GM13977 (cell line): ENCODE results near the gene RBM45.

ENCODE experiments used
- DNase-seq: peaks from one replicate; pipeline ENCODE4 v3.0.0; 2012; ENCODE audit warnings: low spot score
- CTCF ChIP-seq: IDR thresholded peaks from 2 replicates; pipeline ENCODE4 v1.5.1; 2012; ENCODE audit warnings: mild to moderate bottlenecking, control low read depth; ENCODE audit not compliant: insufficient read depth; ENCODE audit errors: extremely low read depth, missing control alignments
- in situ Hi-C: fragments of 300-500 bp; cut with MboI; formaldehyde crosslinking; loops from one replicate; pipeline ENCODE4 v1.12.0; 2022; ENCODE audit warnings: low sequenced_read_pairs, low pct_unique_long_range_greater_than_20kb, mixed read lengths, inconsistent platforms; ENCODE audit not compliant: unreplicated experiment

Gene RBM45

GRCh38 chr2:178112202-178113152 lies at the start of gene RBM45:
Gene RBM45 (plus strand): TSS chr2:178112437. CDS start chr2:178112547, 110 bp downstream.
- in situ Hi-C loops, result loop anchor here (25.0 kb wide), 1 partner anchor 300 kb away; no protein-coding TSS in a partner anchor
- TF ChIP-seq CTCF, result peak; percentile 96
- peak; percentile 88 for DNase-seq

DNA sequence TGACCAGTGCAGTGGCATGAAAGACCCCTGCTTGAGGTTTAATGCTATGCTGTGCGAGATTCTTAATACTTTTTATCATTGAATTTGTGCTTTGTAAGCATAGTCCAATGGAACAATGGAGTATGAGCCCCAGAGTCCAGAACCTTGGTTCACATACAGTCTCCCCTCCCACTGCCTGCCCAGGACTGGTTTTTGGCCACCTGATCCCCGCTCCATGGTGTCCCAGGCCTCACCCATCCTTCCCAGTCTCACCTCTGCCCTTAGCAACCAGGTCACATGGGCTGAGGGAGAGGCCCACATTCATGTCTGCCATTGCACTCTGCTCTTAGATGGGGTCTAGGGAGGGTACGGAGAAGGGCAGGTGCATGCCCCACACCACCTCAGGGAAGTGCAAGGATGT lies 45.9 kb upstream of the RBM45 start:
- no peak for TF ChIP-seq CTCF
- DNase-seq, result no peak
- in situ Hi-C loops, result no loop called here

- in situ Hi-C loops, result no loop called here
- no peak for DNase-seq
Measured at GRCh38 chr2:178066890-178067669, 45.2 kb upstream of the RBM45 start.

DNA sequence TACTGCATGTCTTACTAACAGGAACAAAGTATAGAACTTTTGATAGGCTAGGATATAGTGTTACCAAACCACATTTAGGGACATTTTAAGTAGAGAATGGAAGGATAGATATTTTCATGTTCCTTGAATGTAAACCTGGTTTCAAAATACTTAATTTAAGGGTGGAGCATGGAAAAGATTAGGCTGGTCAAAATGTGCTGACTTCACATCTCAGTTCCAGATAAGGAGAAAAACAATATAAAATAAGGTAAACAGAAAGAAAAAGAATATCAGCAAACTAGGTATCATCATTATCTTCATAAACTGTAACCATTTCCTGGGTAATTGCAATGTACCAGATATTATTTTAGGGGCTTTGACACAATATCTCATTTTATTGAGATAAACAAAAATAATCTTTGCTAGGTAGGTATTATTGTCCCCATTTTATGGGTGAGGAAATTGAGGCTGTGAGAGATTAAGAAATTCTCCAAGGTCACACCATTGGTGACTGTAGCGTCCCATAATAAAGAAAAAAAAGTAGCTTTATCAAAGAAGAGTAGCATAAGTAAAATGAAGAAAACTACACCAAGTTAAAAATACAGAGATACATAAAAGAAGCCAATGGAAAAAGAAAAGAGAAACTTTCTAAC lies 43.3 kb upstream of the RBM45 start:
- TF ChIP-seq CTCF, result no peak
- in situ Hi-C loops, result no loop called here
- no peak for DNase-seq

More at GRCh38 chr2:178066890-178067669, 45.2 kb upstream of the RBM45 start:
- TF ChIP-seq CTCF, result no peak

- TF ChIP-seq CTCF, result peak; percentile 10
- DNase-seq, result no peak
- in situ Hi-C loops, result no loop called here
Measured at GRCh38 chr2:178069551-178069950, 42.7 kb upstream of the RBM45 start.

GRCh38 chr2:178070824-178071223 lies 41.4 kb upstream of the RBM45 start:
- TF ChIP-seq CTCF, result no peak
- in situ Hi-C loops, result no loop called here
- no peak for DNase-seq
